GM23338 (cell line): ENCODE measurements around the gene ULK4. TPM values are rescaled to one million over a fixed set of nuclear protein-coding genes. Genes with fewer than 3 reads are reported as not detected.

Source experiments
- ATAC-seq: fragments of 200-7000 bp; cut with Tn5 transposase; 3 replicates; pipeline ENCODE4 v1.9.1; 2020
- DNase-seq: peaks from one replicate; pipeline ENCODE4 v3.0.0-alpha.2; 2015; ENCODE audit warnings: low spot score
- H2AFZ ChIP-seq: fragments of 200-600 bp; sonication (generic); 2 replicates; pipeline ENCODE4 v1.8.0; 2016; ENCODE audit warnings: antibody characterized with exemption, mild to moderate bottlenecking, moderate library complexity
- H3F3A ChIP-seq: fragments of 200-600 bp; sonication (generic); replicated peaks from 2 replicates; pipeline ENCODE4 v1.8.0; 2017; ENCODE audit warnings: antibody characterized with exemption, mixed run types, low read depth
- H3K27ac ChIP-seq: fragments of 200-600 bp; sonication (generic); 2 replicates; pipeline ENCODE4 v1.6.1; 2016; ENCODE audit warnings: low read depth
- H3K27me3 ChIP-seq: fragments of 200-600 bp; sonication (generic); 2 replicates; pipeline ENCODE4 v1.8.0; 2016; ENCODE audit warnings: mild to moderate bottlenecking, mixed run types, moderate library complexity; ENCODE audit not compliant: insufficient read depth
- H3K36me3 ChIP-seq: fragments of 200-600 bp; sonication (generic); 2 replicates; pipeline ENCODE4 v1.8.0; 2016; ENCODE audit warnings: mild to moderate bottlenecking; ENCODE audit not compliant: insufficient read depth
- H3K4me1 ChIP-seq: fragments of 200-600 bp; sonication (generic); 2 replicates; pipeline ENCODE4 v1.8.0; 2016; ENCODE audit warnings: mild to moderate bottlenecking, moderate library complexity; ENCODE audit not compliant: insufficient read depth
- H3K4me2 ChIP-seq: fragments of 200-600 bp; sonication (generic); 2 replicates; pipeline ENCODE4 v1.7.1; 2017; ENCODE audit warnings: mixed run types
- H3K4me3 ChIP-seq: fragments of 200-600 bp; sonication (generic); 2 replicates; pipeline ENCODE4 v1.6.1; 2016; ENCODE audit warnings: mixed run types
- H3K79me2 ChIP-seq: fragments of 200-600 bp; sonication (generic); replicated peaks from 2 replicates; pipeline ENCODE4 v1.8.0; 2017; ENCODE audit warnings: mild to moderate bottlenecking; ENCODE audit not compliant: insufficient read depth
- H3K9me2 ChIP-seq: fragments of 200-600 bp; sonication (generic); 2 replicates; pipeline ENCODE4 v1.8.0; 2017; ENCODE audit not compliant: insufficient read depth
- H4K20me1 ChIP-seq: fragments of 200-600 bp; sonication (generic); replicated peaks from 2 replicates; pipeline ENCODE4 v1.8.0; 2017; ENCODE audit warnings: mild to moderate bottlenecking; ENCODE audit not compliant: insufficient read depth
- H3K27ac Mint-ChIP-seq: 2 replicates; pipeline ENCODE4 v1.8.0; 2020; ENCODE audit warnings: inconsistent platforms, mild to moderate bottlenecking, moderate library complexity, mixed read lengths
- H3K27me3 Mint-ChIP-seq: 3 replicates; pipeline ENCODE4 v1.8.0; 2022; ENCODE audit warnings: low read depth, mild to moderate bottlenecking, moderate library complexity, mixed read lengths, inconsistent platforms; ENCODE audit not compliant: insufficient read depth, poor library complexity
- H3K36me3 Mint-ChIP-seq: 3 replicates; pipeline ENCODE4 v1.8.0; 2021; ENCODE audit warnings: low read depth, mild to moderate bottlenecking, inconsistent platforms, moderate library complexity, mixed read lengths
- H3K4me1 Mint-ChIP-seq: 3 replicates; pipeline ENCODE4 v1.8.0; 2020; ENCODE audit warnings: mild to moderate bottlenecking, inconsistent platforms, mixed read lengths
- H3K4me3 Mint-ChIP-seq: 3 replicates; pipeline ENCODE4 v1.8.0; 2021; ENCODE audit warnings: moderate library complexity, mild to moderate bottlenecking, inconsistent platforms, mixed read lengths
- H3K9me3 Mint-ChIP-seq: 3 replicates; pipeline ENCODE4 v1.8.0; 2020; ENCODE audit warnings: moderate library complexity, mild to moderate bottlenecking, inconsistent platforms, mixed read lengths
- EZH2 ChIP-seq: fragments of 200-600 bp; sonication (generic); IDR thresholded peaks from one replicate; pipeline ENCODE4 v1.8.0; 2017; ENCODE audit warnings: antibody characterized with exemption, mild to moderate bottlenecking, low read depth; ENCODE audit not compliant: unreplicated experiment
- JUNB ChIP-seq: IDR thresholded peaks from one replicate; pipeline ENCODE4 v1.6.1; 2016; ENCODE audit warnings: antibody characterized with exemption; ENCODE audit not compliant: unreplicated experiment
- NANOG ChIP-seq: IDR thresholded peaks from 2 replicates; pipeline ENCODE4 v1.6.1; 2016; ENCODE audit warnings: antibody characterized with exemption, borderline replicate concordance
- POLR2AphosphoS5 ChIP-seq: IDR thresholded peaks from 2 replicates; pipeline ENCODE4 v1.6.1; 2016; ENCODE audit warnings: antibody characterized with exemption, low read depth
- ZNF331 ChIP-seq: fragments of 250-450 bp; sonication (Bioruptor Pico); IDR thresholded peaks from 2 replicates; pipeline ENCODE4 v1.5.0; 2020; ENCODE audit warnings: low read depth, mild to moderate bottlenecking, moderate library complexity
- polyA plus RNA-seq: library from polyadenylated mRNA; unstranded; fragments of >200 nt; fragmentation: Nextera tagmentation; extraction: Ambion mirVana; gene quantifications from 2 replicates; pipeline ENCODE4 v1.2.1, GENCODE V29; 2016
- total RNA-seq: library from RNA; depleted of rRNA; stranded (reverse); fragments of >200 nt; shearing (Covaris generic); gene quantifications from 2 replicates; pipeline ENCODE4 v1.2.3, GENCODE V29; 2014
- TF ChIP-seq, protein P1 (sequence below): fragments of 250-450 bp; sonication (Bioruptor Pico); IDR thresholded peaks from 2 replicates; pipeline ENCODE4 v1.5.0; 2020; ENCODE audit warnings: mild to moderate bottlenecking, moderate library complexity
- TF ChIP-seq, protein P2 (sequence below): IDR thresholded peaks from 2 replicates; pipeline ENCODE4 v1.6.1; 2016; ENCODE audit warnings: antibody characterized with exemption
- TF ChIP-seq, protein P3 (sequence below), 2 experiments: fragments of 200-600 bp in 1 of 2; sonication (generic) in 1 of 2; conservative IDR thresholded peaks; 2 replicates each; pipeline versions ENCODE4 v1.5.1 to v1.6.1; 2016 to 2017; ENCODE audit warnings: antibody characterized with exemption in 2 of 2, low read depth in 2 of 2, mild to moderate bottlenecking in 2 of 2, moderate library complexity in 1 of 2

Gene ULK4
- total and polyA plus RNA-seq, 2 experiments from 2014 or later: 20.8 to 41.4 TPM

DNA sequence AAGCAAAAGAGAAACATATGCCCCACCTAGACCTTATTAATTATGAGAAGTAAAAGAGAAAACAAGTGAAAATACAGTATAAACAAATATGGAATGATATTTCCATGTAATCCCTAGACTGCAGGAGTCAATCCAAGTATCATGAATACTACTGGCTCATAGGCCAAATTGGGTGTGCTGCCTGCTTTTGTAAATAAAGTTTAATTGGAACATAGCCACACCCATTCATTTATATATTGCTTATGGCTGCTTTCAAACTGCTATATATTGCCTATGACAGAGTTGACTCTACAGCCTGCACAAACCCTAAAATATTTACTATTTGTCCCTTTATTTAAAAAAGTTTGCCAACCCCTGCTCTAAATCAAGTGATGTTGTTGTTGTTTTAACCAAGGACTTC is 5.3 kb downstream of the ULK4 start:
- H4K20me1 ChIP-seq: 0 out of 2 replicates have a peak, but pooled peaks cover 4% of the 10 kb centered on the region
- H3K9me2 ChIP-seq: peaks cover 5% of the 10 kb centered on the region; the same call in 1 of the 2 replicates
- H3K79me2 ChIP-seq: peaks cover 55% of the 10 kb centered on the region
- Mint-ChIP-seq H3K4me1 (peaks cover 5% of the 10 kb centered on the region), H3K27ac (no peak overlapping the region), H3K36me3 (peaks cover 5% of the 10 kb centered on the region), H3K9me3 (no peaks in the 10 kb centered on the region), H3K4me3 (no peak overlapping the region), H3K27me3 (peaks cover 3% of the 10 kb centered on the region)
- no peak overlapping the region for H3K4me2 ChIP-seq
- no peak overlapping the region for H3K27ac ChIP-seq
- H2AFZ ChIP-seq: no peak overlapping the region
- no peaks in the 10 kb centered on the region for H3K27me3 ChIP-seq
- no peaks in the 10 kb centered on the region for H3F3A ChIP-seq
- no peak for TF ChIP-seq JUNB
- no peak for TF ChIP-seq EZH2
- TF ChIP-seq, protein P1, sequence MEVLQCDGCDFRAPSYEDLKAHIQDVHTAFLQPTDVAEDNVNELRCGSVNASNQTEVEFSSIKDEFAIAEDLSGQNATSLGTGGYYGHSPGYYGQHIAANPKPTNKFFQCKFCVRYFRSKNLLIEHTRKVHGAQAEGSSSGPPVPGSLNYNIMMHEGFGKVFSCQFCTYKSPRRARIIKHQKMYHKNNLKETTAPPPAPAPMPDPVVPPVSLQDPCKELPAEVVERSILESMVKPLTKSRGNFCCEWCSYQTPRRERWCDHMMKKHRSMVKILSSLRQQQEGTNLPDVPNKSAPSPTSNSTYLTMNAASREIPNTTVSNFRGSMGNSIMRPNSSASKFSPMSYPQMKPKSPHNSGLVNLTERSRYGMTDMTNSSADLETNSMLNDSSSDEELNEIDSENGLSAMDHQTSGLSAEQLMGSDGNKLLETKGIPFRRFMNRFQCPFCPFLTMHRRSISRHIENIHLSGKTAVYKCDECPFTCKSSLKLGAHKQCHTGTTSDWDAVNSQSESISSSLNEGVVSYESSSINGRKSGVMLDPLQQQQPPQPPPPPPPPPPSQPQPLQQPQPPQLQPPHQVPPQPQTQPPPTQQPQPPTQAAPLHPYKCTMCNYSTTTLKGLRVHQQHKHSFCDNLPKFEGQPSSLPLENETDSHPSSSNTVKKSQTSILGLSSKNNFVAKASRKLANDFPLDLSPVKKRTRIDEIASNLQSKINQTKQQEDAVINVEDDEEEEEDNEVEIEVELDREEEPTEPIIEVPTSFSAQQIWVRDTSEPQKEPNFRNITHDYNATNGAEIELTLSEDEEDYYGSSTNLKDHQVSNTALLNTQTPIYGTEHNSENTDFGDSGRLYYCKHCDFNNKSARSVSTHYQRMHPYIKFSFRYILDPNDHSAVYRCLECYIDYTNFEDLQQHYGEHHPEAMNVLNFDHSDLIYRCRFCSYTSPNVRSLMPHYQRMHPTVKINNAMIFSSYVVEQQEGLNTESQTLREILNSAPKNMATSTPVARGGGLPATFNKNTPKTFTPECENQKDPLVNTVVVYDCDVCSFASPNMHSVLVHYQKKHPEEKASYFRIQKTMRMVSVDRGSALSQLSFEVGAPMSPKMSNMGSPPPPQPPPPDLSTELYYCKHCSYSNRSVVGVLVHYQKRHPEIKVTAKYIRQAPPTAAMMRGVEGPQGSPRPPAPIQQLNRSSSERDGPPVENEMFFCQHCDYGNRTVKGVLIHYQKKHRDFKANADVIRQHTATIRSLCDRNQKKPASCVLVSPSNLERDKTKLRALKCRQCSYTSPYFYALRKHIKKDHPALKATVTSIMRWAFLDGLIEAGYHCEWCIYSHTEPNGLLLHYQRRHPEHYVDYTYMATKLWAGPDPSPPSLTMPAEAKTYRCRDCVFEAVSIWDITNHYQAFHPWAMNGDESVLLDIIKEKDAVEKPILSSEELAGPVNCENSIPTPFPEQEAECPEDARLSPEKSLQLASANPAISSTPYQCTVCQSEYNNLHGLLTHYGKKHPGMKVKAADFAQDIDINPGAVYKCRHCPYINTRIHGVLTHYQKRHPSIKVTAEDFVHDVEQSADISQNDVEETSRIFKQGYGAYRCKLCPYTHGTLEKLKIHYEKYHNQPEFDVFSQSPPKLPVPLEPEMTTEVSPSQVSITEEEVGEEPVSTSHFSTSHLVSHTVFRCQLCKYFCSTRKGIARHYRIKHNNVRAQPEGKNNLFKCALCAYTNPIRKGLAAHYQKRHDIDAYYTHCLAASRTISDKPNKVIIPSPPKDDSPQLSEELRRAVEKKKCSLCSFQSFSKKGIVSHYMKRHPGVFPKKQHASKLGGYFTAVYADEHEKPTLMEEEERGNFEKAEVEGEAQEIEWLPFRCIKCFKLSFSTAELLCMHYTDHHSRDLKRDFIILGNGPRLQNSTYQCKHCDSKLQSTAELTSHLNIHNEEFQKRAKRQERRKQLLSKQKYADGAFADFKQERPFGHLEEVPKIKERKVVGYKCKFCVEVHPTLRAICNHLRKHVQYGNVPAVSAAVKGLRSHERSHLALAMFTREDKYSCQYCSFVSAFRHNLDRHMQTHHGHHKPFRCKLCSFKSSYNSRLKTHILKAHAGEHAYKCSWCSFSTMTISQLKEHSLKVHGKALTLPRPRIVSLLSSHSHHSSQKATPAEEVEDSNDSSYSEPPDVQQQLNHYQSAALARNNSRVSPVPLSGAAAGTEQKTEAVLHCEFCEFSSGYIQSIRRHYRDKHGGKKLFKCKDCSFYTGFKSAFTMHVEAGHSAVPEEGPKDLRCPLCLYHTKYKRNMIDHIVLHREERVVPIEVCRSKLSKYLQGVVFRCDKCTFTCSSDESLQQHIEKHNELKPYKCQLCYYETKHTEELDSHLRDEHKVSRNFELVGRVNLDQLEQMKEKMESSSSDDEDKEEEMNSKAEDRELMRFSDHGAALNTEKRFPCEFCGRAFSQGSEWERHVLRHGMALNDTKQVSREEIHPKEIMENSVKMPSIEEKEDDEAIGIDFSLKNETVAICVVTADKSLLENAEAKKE: no peak
- TF ChIP-seq, protein P2, sequence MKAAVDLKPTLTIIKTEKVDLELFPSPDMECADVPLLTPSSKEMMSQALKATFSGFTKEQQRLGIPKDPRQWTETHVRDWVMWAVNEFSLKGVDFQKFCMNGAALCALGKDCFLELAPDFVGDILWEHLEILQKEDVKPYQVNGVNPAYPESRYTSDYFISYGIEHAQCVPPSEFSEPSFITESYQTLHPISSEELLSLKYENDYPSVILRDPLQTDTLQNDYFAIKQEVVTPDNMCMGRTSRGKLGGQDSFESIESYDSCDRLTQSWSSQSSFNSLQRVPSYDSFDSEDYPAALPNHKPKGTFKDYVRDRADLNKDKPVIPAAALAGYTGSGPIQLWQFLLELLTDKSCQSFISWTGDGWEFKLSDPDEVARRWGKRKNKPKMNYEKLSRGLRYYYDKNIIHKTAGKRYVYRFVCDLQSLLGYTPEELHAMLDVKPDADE: no peak
- TF ChIP-seq NANOG: no peak
- no peak for TF ChIP-seq POLR2AphosphoS5
- TF ChIP-seq, protein P3, sequence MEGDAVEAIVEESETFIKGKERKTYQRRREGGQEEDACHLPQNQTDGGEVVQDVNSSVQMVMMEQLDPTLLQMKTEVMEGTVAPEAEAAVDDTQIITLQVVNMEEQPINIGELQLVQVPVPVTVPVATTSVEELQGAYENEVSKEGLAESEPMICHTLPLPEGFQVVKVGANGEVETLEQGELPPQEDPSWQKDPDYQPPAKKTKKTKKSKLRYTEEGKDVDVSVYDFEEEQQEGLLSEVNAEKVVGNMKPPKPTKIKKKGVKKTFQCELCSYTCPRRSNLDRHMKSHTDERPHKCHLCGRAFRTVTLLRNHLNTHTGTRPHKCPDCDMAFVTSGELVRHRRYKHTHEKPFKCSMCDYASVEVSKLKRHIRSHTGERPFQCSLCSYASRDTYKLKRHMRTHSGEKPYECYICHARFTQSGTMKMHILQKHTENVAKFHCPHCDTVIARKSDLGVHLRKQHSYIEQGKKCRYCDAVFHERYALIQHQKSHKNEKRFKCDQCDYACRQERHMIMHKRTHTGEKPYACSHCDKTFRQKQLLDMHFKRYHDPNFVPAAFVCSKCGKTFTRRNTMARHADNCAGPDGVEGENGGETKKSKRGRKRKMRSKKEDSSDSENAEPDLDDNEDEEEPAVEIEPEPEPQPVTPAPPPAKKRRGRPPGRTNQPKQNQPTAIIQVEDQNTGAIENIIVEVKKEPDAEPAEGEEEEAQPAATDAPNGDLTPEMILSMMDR (conservative IDR thresholded peaks at IDR 0.05; ENCODE audit: low read depth in 2 of 2): no peak
- no peak for TF ChIP-seq ZNF331 (CRISPR knock-in tag)
- ATAC-seq: no peak
- H3K4me3 ChIP-seq: no peak overlapping the region
- H3K4me1 ChIP-seq: no peaks in the 10 kb centered on the region; the same call in 1 of the 2 replicates
- no peak for DNase-seq
- no peaks in the 10 kb centered on the region for H3K36me3 ChIP-seq
